ENCODE measurements around the gene ZMIZ1. TPM values are rescaled to one million over a fixed set of nuclear protein-coding genes. Genes with fewer than 3 reads are reported as not detected.

Gene ZMIZ1
- total RNA-seq, 1 experiment from 2014 or later, result 20.4 TPM

DNA sequence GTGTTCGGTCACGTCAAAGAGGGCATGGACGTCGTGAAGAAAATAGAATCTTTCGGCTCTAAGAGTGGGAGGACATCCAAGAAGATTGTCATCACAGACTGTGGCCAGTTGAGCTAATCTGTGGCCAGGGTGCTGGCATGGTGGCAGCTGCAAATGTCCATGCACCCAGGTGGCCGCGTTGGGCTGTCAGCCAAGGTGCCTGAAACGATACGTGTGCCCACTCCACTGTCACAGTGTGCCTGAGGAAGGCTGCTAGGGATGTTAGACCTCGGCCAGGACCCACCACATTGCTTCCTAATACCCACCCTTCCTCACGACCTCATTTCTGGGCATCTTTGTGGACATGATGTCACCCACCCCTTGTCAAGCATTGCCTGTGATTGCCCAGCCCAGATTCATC lies 285.0 kb downstream of the ZMIZ1 start:
- Histone ChIP-seq H3K27me3 (ENCODE audit: control insufficient read depth, insufficient read depth, low read length) (no peaks in the 10 kb centered on the region), H3K4me3 (ENCODE audit: insufficient read depth, low read depth, low read length) (no peak overlapping the region), H3K36me3 (replicated peaks; ENCODE audit: control insufficient read depth, insufficient read depth, low read length) (peaks cover 45% of the 10 kb centered on the region)
- DNase-seq, result peak; percentile 14

DNA sequence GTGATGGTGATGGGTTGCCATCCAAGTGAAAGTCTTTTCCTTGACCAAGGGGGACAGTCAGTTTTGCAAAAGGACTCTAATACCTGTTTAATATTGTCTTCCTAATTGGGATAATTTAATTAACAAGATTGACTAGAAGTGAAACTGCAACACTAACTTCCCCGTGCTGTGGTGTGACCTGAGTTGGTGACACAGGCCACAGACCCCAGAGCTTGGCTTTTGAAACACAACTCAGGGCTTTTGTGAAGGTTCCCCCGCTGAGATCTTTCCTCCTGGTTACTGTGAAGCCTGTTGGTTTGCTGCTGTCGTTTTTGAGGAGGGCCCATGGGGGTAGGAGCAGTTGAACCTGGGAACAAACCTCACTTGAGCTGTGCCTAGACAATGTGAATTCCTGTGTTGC lies 285.4 kb downstream of the ZMIZ1 start:
- peak; percentile 11 for DNase-seq
- H3K36me3 ChIP-seq (replicated peaks; ENCODE audit: control insufficient read depth, insufficient read depth, low read length), result peaks cover 43% of the 10 kb centered on the region
- no peaks in the 10 kb centered on the region for H3K27me3 ChIP-seq (ENCODE audit: control insufficient read depth, insufficient read depth, low read length)
- no peak overlapping the region for H3K4me3 ChIP-seq (ENCODE audit: insufficient read depth, low read depth, low read length)

DNA sequence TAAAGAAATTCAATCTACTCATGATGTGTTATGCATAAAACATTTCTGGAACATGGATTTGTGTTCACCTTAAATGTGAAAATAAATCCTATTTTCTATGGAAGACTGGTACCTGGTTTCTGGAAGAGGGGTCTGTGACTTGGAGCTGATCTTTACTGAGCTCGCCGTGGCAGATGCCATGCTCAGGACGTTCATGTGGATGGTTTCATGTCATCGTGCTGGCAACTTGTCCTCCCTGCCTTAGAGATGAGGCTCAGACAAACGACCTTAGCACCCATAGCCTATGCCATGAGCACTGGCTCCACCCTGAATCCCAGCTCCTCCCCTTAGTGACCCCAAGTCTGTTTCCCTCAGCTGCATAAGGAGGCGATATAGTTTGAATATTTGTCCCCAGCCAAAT lies 285.8 kb downstream of the ZMIZ1 start:
- H3K36me3 ChIP-seq (replicated peaks; ENCODE audit: control insufficient read depth, insufficient read depth, low read length), result peaks cover 38% of the 10 kb centered on the region
- no peak for DNase-seq
- H3K27me3 ChIP-seq (ENCODE audit: control insufficient read depth, insufficient read depth, low read length), result no peaks in the 10 kb centered on the region
- H3K4me3 ChIP-seq (ENCODE audit: insufficient read depth, low read depth, low read length), result no peak overlapping the region

DNA sequence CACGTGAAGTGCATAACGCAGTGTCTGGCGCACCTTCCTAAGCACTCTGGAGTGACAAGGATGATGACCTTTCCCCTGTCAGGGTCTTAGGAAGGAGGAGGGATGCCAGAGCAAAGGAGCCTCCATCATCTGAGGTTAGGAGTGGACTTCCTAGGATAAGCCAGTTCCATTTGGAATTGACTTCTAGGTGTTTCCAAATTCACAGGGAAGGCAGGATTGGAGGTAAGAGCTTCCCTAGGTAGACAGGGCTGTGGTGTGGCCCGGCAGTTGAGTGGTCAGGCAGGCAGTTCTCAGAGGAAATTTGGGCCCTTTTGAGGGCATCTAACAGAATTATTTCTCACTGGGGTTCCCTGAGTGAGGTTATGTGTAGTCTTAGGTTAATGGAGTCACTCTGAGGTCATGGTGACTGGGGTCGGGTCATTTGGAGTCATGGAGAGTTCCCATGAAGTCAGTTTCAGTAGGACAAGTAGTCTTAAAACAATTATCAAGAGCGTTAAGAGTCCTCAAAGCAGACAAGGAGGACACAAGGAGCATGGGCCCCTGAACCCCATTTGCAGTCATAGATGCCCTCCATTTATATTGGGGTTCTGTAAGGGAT lies 286.8 kb downstream of the ZMIZ1 start:
- Histone ChIP-seq H3K4me3 (ENCODE audit: insufficient read depth, low read depth, low read length) (no peak overlapping the region), H3K27me3 (ENCODE audit: control insufficient read depth, insufficient read depth, low read length) (no peaks in the 10 kb centered on the region), H3K36me3 (replicated peaks; ENCODE audit: control insufficient read depth, insufficient read depth, low read length) (peaks cover 30% of the 10 kb centered on the region)
- DNase-seq, result peak; percentile 6

DNA sequence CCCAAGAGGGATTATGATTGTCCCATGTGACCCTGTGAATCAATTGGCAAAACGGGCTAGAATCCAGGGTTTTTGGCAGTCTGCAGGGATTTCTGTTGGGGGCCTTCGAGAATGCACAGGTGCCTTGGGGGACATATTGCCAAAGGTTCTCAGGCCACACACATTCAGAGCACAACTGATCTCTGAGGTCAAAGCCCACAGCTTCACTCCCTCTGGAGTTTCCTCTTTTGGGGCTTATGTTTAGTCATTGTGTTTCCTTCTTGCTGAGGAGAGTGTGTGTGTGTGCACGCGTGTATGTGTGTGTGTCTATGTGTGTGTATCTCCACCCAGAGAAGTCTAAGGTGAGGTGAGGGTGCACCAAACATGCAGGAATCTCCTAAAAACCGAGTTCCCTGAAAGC lies 287.3 kb downstream of the ZMIZ1 start:
- Histone ChIP-seq H3K4me3 (ENCODE audit: insufficient read depth, low read depth, low read length) (no peak overlapping the region), H3K36me3 (replicated peaks; ENCODE audit: control insufficient read depth, insufficient read depth, low read length) (peaks cover 26% of the 10 kb centered on the region)
- DNase-seq, result no peak

DNA sequence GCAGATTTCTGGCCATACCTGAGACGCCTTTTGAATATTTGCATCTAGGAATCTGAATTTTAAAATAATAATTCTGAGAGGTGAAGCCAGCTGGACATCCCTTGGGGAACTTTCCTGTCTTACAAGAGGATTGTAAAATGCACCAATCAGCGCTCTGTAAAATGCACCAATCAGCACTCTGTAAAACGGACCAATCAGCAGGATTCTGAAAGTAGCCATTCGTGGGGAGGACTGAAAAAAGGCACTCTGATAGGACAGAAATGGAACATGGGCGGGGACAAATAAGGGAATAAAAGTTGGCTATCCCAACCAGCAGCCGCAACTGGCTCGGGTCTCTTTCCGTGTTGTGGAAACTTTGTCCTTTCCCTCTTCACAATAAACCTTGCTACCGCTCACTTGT lies 288.4 kb downstream of the ZMIZ1 start:
- DNase-seq, result no peak
- peaks cover 19% of the 10 kb centered on the region for H3K36me3 ChIP-seq (replicated peaks; ENCODE audit: control insufficient read depth, insufficient read depth, low read length)
- no peaks in the 10 kb centered on the region for H3K27me3 ChIP-seq (ENCODE audit: control insufficient read depth, insufficient read depth, low read length)
- H3K4me3 ChIP-seq (ENCODE audit: insufficient read depth, low read depth, low read length), result no peak overlapping the region

More for the DNA sequence above, 287.3 kb downstream of the ZMIZ1 start:
- H3K27me3 ChIP-seq (ENCODE audit: control insufficient read depth, insufficient read depth, low read length), result no peaks in the 10 kb centered on the region

DNA sequence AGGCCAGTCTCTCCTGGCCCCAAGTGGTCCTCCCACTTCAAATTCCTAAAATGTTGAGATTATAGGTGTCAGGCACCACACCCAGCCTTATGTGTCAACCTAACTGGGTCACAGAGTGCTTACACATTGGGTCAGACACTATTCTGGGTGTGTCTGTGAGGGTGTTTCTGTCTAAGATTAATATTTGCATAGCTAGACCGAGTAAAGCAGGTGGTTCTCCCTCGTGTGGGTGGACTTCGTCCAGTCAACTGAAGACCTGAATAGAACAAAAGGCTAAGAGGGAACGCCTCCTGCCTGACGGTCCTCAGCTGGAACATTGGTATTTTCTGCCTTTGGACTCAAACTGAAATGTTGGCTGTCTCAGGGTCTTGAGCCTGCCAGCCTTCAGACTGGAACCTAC lies 290.0 kb downstream of the ZMIZ1 start:
- no peaks in the 10 kb centered on the region for H3K27me3 ChIP-seq (ENCODE audit: control insufficient read depth, insufficient read depth, low read length)
- DNase-seq, result no peak
- no peak overlapping the region for H3K4me3 ChIP-seq (ENCODE audit: insufficient read depth, low read depth, low read length)
- peaks cover 8% of the 10 kb centered on the region for H3K36me3 ChIP-seq (replicated peaks; ENCODE audit: control insufficient read depth, insufficient read depth, low read length)

DNA sequence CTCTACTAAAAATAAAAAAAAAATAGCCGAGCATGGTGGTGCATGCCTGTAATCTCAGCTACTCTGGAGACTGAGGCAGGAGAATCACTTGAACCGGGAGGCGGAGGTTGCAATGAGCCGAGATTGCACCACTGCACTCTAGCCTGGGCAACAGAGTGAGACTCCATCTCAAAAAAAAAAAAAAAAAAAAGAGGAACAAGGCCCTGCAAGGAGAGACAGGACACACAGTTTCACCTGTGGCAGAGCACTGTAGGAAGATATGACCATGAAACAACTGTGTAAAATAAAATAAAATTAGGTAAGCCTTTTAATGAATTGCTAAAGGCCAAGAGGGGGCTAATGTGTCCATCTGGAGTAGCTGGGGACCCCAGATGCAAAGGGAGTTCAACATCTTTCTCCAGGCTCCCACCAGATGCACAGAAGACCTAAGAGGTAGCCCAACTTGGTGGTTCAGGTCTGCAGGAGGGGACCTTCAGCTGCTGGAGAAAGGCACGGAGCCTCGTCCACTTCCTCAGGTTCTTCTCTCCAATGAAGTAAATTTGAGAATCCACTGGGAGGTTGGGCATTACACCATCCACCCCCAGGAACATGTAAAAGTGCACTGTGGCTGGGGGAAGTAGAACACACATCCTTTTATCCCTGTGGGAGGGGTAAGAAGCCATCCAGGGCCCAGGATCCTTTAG lies 291.2 kb downstream of the ZMIZ1 start:
- no peaks in the 10 kb centered on the region; the same call in 1 of the 2 replicates for H3K36me3 ChIP-seq (replicated peaks; ENCODE audit: control insufficient read depth, insufficient read depth, low read length)
- no peak for DNase-seq
- no peak overlapping the region for H3K4me3 ChIP-seq (ENCODE audit: insufficient read depth, low read depth, low read length)
- no peaks in the 10 kb centered on the region for H3K27me3 ChIP-seq (ENCODE audit: control insufficient read depth, insufficient read depth, low read length)

DNA sequence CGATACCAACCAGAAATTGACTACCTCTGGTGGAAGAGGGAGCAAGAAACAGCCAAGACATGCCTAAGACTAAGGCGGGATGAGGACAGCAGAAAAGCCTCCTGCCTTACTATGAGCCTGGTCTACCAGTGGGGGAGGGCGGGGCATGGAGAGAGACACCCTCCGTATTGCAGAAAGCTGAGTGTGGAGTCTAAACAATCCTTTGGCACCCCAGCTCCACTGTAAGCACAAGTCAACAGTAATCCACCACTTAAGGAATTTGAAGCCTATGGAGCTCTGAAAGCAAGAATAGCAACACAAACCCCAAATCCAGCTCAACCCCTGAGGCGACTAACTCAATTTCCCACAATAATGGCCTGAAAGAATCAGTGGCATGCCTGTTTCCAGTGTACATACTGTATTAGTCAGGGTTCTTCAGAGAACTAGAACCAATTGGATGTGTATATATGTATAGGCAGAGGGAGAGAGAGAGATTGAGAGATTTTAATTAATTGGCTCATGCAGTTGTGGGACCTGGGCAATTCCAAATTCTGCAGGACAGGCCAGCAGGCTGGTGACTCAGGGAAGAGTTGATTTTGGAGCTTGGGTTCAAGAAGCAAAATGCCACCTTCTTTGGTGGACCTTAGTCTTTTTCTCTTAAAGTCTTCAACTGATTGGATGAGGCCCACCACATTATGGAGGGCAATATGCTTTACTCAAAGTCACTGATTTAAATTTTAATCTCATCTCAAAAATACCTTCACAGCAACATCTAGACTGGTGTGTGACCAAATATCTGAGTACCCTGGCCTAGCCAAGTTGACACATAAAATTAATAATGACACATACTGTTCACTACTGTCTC lies 292.0 kb downstream of the ZMIZ1 start:
- H3K27me3 ChIP-seq (ENCODE audit: control insufficient read depth, insufficient read depth, low read length), result no peaks in the 10 kb centered on the region
- DNase-seq, result peak; percentile 16
- no peak overlapping the region for H3K4me3 ChIP-seq (ENCODE audit: insufficient read depth, low read depth, low read length)
- H3K36me3 ChIP-seq (replicated peaks; ENCODE audit: control insufficient read depth, insufficient read depth, low read length), result no peaks in the 10 kb centered on the region; the same call in 1 of the 2 replicates

DNA sequence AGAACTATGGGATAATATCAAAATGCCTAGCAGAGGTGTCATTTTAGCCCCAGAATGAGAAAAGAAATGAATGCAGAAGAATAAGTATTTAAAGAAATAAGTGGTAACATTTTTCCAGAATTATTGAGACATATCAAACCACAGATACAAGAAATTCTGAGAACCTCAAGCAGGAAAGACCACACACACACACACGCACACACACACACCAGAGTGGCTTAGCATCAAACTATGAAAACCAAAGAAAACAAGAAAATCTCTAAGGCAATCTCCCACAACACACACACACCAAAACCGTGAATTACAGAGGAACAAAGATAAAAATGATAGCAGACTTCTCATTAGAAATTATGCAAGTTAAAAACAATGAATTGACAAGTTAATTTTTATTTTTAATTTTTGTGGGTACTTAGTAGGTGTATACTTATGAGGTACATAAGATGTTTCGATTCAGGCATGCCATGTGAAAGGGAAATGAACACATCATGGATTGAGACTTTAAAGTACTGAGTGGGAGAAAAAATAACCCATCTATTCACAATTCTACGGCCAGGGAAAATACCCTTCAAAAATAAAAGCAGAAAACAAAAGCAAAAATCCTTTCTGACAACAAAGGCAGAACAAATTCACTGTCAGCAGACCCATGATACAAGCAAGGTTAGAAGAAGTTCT lies 293.1 kb downstream of the ZMIZ1 start:
- DNase-seq, result no peak
- H3K4me3 ChIP-seq (ENCODE audit: insufficient read depth, low read depth, low read length), result no peak overlapping the region
- H3K27me3 ChIP-seq (ENCODE audit: control insufficient read depth, insufficient read depth, low read length), result no peaks in the 10 kb centered on the region
- no peaks in the 10 kb centered on the region for H3K36me3 ChIP-seq (replicated peaks; ENCODE audit: control insufficient read depth, insufficient read depth, low read length)

Measured in H7 (cell line).